ENCODE measurements around the gene KCNK13. TPM values are rescaled to one million over a fixed set of nuclear protein-coding genes. Genes with fewer than 3 reads are reported as not detected.
A peak's percentile ranks its signal among the peaks of the same experiment; 100 is the strongest.

The KCNK13 gene
- total and polyA plus RNA-seq, 2 of the 13 experiments (the other 11 are each of a cell fraction or from before 2014, with no cell fraction given), result 0.08 to 0.29 TPM

DNA sequence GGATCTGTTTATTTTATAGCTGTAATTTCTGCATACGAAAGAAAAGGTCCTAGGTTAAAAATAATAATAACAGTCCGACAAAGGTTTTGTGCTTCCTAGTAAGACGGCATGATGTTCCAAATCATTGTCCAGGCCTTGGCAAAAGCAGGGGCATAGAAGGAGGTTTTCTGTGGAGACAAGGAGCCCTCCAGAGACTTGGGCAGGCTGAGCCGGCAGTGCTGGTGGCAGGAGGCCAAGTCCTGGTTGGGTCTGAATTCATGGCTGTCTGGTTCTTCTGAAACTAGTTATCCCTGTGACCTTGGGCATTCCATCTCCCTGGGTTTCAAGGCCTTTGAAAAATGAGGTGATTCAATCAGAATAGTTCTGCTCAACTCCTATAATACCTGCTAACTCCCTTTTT is 44.0 kb downstream of the KCNK13 start:
- no peak overlapping the region for H3K4me2 ChIP-seq (ENCODE audit: low read depth, low read length)
- TF ChIP-seq ZNF20 (CRISPR knock-in tag; IDR thresholded peaks at IDR 0.05) (no peak), ZNF207 (IDR thresholded peaks at IDR 0.05; ENCODE audit: borderline replicate concordance) (no peak), ZSCAN30 (CRISPR knock-in tag; IDR thresholded peaks at IDR 0.05) (no peak), ZNF577 (CRISPR knock-in tag; IDR thresholded peaks at IDR 0.05; ENCODE audit: borderline replicate concordance, low read depth) (no peak), ZNF891 (CRISPR knock-in tag; IDR thresholded peaks at IDR 0.05) (no peak), SATB2 (CRISPR knock-in tag; IDR thresholded peaks at IDR 0.05) (no peak), KAT7 (CRISPR knock-in tag; IDR thresholded peaks at IDR 0.05; ENCODE audit: borderline replicate concordance) (no peak), SP1 (IDR thresholded peaks at IDR 0.05) (no peak), SP1 (CRISPR knock-in tag; IDR thresholded peaks at IDR 0.05) (no peak)
- TF ChIP-seq, protein P1, sequence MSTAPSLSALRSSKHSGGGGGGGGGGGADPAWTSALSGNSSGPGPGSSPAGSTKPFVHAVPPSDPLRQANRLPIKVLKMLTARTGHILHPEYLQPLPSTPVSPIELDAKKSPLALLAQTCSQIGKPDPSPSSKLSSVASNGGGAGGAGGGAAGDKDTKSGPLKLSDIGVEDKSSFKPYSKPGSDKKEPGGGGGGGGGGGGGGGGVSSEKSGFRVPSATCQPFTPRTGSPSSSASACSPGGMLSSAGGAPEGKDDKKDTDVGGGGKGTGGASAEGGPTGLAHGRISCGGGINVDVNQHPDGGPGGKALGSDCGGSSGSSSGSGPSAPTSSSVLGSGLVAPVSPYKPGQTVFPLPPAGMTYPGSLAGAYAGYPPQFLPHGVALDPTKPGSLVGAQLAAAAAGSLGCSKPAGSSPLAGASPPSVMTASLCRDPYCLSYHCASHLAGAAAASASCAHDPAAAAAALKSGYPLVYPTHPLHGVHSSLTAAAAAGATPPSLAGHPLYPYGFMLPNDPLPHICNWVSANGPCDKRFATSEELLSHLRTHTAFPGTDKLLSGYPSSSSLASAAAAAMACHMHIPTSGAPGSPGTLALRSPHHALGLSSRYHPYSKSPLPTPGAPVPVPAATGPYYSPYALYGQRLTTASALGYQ (CRISPR knock-in tag; IDR thresholded peaks at IDR 0.05), result no peak
- TF ChIP-seq, protein P2, sequence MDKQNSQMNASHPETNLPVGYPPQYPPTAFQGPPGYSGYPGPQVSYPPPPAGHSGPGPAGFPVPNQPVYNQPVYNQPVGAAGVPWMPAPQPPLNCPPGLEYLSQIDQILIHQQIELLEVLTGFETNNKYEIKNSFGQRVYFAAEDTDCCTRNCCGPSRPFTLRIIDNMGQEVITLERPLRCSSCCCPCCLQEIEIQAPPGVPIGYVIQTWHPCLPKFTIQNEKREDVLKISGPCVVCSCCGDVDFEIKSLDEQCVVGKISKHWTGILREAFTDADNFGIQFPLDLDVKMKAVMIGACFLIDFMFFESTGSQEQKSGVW (CRISPR knock-in tag; IDR thresholded peaks at IDR 0.05; ENCODE audit: borderline replicate concordance), result no peak
- TF ChIP-seq, protein P3, sequence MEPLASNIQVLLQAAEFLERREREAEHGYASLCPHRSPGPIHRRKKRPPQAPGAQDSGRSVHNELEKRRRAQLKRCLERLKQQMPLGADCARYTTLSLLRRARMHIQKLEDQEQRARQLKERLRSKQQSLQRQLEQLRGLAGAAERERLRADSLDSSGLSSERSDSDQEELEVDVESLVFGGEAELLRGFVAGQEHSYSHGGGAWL (CRISPR knock-in tag; IDR thresholded peaks at IDR 0.05), result no peak
- 0 out of 5 replicates have a peak, but pooled peaks cover 0 to 4% of the 10 kb centered on the region in 2 experiments for H3K27me3 ChIP-seq (ENCODE audit: control insufficient read depth in 1 of 2, insufficient read depth in 2 of 2, low read length in 2 of 2)
- H3K9me3 ChIP-seq (ENCODE audit: low read length), result no peaks in the 10 kb centered on the region
- no peak for FAIRE-seq
- DNase-seq (ENCODE audit: low spot score), result peak; percentile 18
- H3K4me3 ChIP-seq (replicated peaks in 1 of 3; ENCODE audit: insufficient read depth in 1 of 3, low read depth in 2 of 3, low read length in 3 of 3), result no peak overlapping the region
- no peaks in the 10 kb centered on the region for H4K20me1 ChIP-seq (ENCODE audit: insufficient read depth, low read length)
- no peaks in the 10 kb centered on the region for H3K79me2 ChIP-seq (ENCODE audit: insufficient read depth, low read length)
- in situ Hi-C loops (cut with HindIII; ENCODE audit: extremely low pct_ligation_motif_present, low pct_unique_long_range_greater_than_20kb), result no loop called here
- no peak overlapping the region for H3K27ac ChIP-seq (ENCODE audit: extremely low read length, insufficient read depth, low read length)
- WGBS (ENCODE audit: low lambda C conversion rate), result 6% methylated on average over 4 of the region's 4 CpGs
- H3K4me1 ChIP-seq (ENCODE audit: insufficient read depth, low read length), result no peaks in the 10 kb centered on the region
- no peak for ATAC-seq
- H2AFZ ChIP-seq (ENCODE audit: low read length), result no peak overlapping the region
- ChIA-PET CTCF (ENCODE audit: low intra/inter-chr PET ratio, low total read pairs) (no interaction called here), POLR2A (no interaction called here)
- H3K9ac ChIP-seq (ENCODE audit: insufficient read depth, low read depth, low read length), result no peak overlapping the region
- BruUV-seq (replicated peaks), result no TSS peak
- intact Hi-C loops (cut with micrococcal nuclease; ENCODE audit: unreplicated experiment), result no loop called here
- no peaks in the 10 kb centered on the region for H3K36me3 ChIP-seq (replicated peaks in 1 of 2; ENCODE audit: control insufficient read depth in 1 of 2, insufficient read depth in 2 of 2, low read length in 2 of 2)

Data from HepG2 (cell line).